A673 (cell line): ENCODE results near the gene RIMS1. TPM values are rescaled to one million over a fixed set of nuclear protein-coding genes. Genes with fewer than 3 reads are reported as not detected.

Experiments
- BruUV-seq: library from RNA; stranded (reverse); fragments of 400-500 nt; replicated peaks from 2 replicates; lab custom pipeline; 2021; lab: Mats Ljungman, UMichigan
- CTCF ChIA-PET: fragments of 300-600 bp; sonication (Branson Sonifier 250); formaldehyde crosslinking; loops from one replicate; lab custom pipeline; 2022; ENCODE audit warnings: antibody characterized with exemption; lab: Charles Lee
- POLR2A ChIA-PET: fragments of 300-600 bp; sonication (Branson Sonifier 250); formaldehyde crosslinking; loops from one replicate; lab custom pipeline; 2022; ENCODE audit warnings: antibody characterized with exemption; ENCODE audit not compliant: low non-redundant PET; lab: Charles Lee
- DNase-seq: peaks from one replicate; pipeline ENCODE4 v3.0.0-alpha.2; 2015; ENCODE audit warnings: low spot score
- H3K27ac ChIP-seq: fragments of 200-600 bp; sonication (generic); 2 replicates; pipeline ENCODE4 v1.5.1; 2016; ENCODE audit warnings: mixed run types, low read depth, mild to moderate bottlenecking, mixed read lengths, antibody characterized with exemption, low read length; ENCODE audit not compliant: poor library complexity, severe bottlenecking
- H3K27me3 ChIP-seq: fragments of 200-600 bp; sonication (generic); replicated peaks from 2 replicates; pipeline ENCODE4 v1.6.1; 2017; ENCODE audit warnings: mixed run types, low read depth, mild to moderate bottlenecking, mixed read lengths, antibody characterized with exemption, low read length; ENCODE audit not compliant: insufficient read depth, poor library complexity
- H3K36me3 ChIP-seq: fragments of 200-600 bp; sonication (generic); 2 replicates; pipeline ENCODE4 v1.6.1; 2016; ENCODE audit warnings: mixed run types, mild to moderate bottlenecking, mixed read lengths, antibody characterized with exemption, low read length; ENCODE audit not compliant: insufficient read depth, poor library complexity, severe bottlenecking
- H3K4me1 ChIP-seq: fragments of 200-600 bp; sonication (generic); 2 replicates; pipeline ENCODE4 v1.6.1; 2017; ENCODE audit warnings: mixed run types, mild to moderate bottlenecking, mixed read lengths, antibody characterized with exemption, low read length; ENCODE audit not compliant: insufficient read depth, poor library complexity, severe bottlenecking
- H3K4me3 ChIP-seq: fragments of 200-600 bp; sonication (generic); 2 replicates; pipeline ENCODE4 v1.5.1; 2016; ENCODE audit warnings: low read depth, mixed run types, mild to moderate bottlenecking, mixed read lengths, low read length; ENCODE audit not compliant: poor library complexity, severe bottlenecking
- H3K9me3 ChIP-seq: fragments of 200-600 bp; sonication (generic); 2 replicates; pipeline ENCODE4 v1.6.1; 2016; ENCODE audit warnings: mixed run types, low read depth, mild to moderate bottlenecking, mixed read lengths, antibody characterized with exemption, low read length; ENCODE audit not compliant: poor library complexity, severe bottlenecking
- EZH2 ChIP-seq: fragments of 200-600 bp; sonication (generic); IDR thresholded peaks from 2 replicates; pipeline ENCODE4 v1.6.1; 2017; ENCODE audit warnings: borderline replicate concordance, low read depth, mild to moderate bottlenecking, mixed read lengths, antibody characterized with exemption, low read length; ENCODE audit not compliant: poor library complexity, severe bottlenecking
- intact Hi-C: fragments of 100-400 bp; cut with micrococcal nuclease; formaldehyde crosslinking; loops from one replicate; pipeline ENCODE4 v1.10.0; 2022; ENCODE audit not compliant: unreplicated experiment
- total RNA-seq: library from RNA; stranded (reverse); gene quantifications from 2 replicates; pipeline ENCODE4 v1.2.3, GENCODE V29; 2021
- TF ChIP-seq, protein P1 (sequence below): fragments of 300-800, 200-600 bp; sonication (generic); conservative IDR thresholded peaks from 2 replicates; pipeline ENCODE4 v1.5.1; 2017; ENCODE audit warnings: low read depth, mild to moderate bottlenecking, antibody characterized with exemption, low read length, moderate library complexity, mixed read lengths

RIMS1 gene
- total RNA-seq, 1 experiment from 2014 or later, result 1.3 TPM

DNA sequence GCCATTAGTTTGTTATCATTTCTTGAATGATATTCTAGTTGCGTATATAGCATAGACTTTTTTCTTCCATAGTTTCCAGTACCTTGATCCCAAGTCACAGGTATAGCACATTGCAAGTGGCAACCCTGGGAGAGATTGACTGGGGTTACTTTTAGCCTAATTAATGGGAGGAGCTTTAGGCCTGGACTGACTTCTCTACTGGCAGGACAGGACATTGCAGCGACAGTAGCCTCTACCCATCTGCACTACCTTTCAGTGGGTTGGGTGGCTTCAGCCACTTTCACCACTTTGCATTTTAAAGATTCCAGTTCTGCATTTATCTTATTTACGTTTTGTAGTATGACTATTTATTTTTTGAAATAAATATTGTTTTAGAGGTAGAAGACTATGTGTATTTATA is 320.3 kb downstream of the RIMS1 start:
- TF ChIP-seq, protein P1, sequence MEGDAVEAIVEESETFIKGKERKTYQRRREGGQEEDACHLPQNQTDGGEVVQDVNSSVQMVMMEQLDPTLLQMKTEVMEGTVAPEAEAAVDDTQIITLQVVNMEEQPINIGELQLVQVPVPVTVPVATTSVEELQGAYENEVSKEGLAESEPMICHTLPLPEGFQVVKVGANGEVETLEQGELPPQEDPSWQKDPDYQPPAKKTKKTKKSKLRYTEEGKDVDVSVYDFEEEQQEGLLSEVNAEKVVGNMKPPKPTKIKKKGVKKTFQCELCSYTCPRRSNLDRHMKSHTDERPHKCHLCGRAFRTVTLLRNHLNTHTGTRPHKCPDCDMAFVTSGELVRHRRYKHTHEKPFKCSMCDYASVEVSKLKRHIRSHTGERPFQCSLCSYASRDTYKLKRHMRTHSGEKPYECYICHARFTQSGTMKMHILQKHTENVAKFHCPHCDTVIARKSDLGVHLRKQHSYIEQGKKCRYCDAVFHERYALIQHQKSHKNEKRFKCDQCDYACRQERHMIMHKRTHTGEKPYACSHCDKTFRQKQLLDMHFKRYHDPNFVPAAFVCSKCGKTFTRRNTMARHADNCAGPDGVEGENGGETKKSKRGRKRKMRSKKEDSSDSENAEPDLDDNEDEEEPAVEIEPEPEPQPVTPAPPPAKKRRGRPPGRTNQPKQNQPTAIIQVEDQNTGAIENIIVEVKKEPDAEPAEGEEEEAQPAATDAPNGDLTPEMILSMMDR, result no peak
- TF ChIP-seq EZH2, result no peak
- no peak overlapping the region for H3K4me3 ChIP-seq
- BruUV-seq, result no TSS peak
- POLR2A ChIA-PET, result no interaction called here
- no peak for DNase-seq
- no peaks in the 10 kb centered on the region for H3K27me3 ChIP-seq
- no peaks in the 10 kb centered on the region for H3K36me3 ChIP-seq
- no peaks in the 10 kb centered on the region for H3K9me3 ChIP-seq
- H3K4me1 ChIP-seq, result peaks cover 7% of the 10 kb centered on the region
- CTCF ChIA-PET, result no interaction called here
- no peak overlapping the region for H3K27ac ChIP-seq
- intact Hi-C loops, result no loop called here

DNA sequence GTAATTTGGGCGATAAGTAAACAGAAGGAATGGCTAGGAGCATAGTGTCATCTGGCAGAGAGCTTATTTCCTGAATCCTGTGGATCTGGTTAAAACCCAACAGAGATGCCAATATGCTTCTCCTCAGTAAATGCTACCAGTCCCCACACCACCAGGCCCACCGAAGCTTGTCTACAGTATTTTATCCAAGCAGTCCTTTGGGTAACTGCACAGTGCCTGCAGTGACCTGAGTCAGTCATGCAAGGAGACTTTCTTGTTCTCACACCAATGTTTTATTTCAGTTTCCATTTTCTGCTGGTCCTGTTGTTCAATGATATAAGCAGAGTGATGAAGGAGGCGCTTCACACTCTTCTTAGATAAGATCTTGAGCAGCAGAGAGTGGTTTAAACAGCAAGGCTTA is 326.3 kb downstream of the RIMS1 start:
- no peak overlapping the region for H3K27ac ChIP-seq
- ChIA-PET POLR2A (no interaction called here), CTCF (no interaction called here)
- H3K9me3 ChIP-seq, result no peaks in the 10 kb centered on the region
- no TSS peak for BruUV-seq
- no peak for TF ChIP-seq EZH2
- TF ChIP-seq, protein P1, result no peak
- H3K27me3 ChIP-seq, result no peaks in the 10 kb centered on the region
- H3K4me3 ChIP-seq, result no peak overlapping the region
- H3K4me1 ChIP-seq, result no peaks in the 10 kb centered on the region
- intact Hi-C loops, result no loop called here
- DNase-seq, result no peak
- no peaks in the 10 kb centered on the region for H3K36me3 ChIP-seq

DNA sequence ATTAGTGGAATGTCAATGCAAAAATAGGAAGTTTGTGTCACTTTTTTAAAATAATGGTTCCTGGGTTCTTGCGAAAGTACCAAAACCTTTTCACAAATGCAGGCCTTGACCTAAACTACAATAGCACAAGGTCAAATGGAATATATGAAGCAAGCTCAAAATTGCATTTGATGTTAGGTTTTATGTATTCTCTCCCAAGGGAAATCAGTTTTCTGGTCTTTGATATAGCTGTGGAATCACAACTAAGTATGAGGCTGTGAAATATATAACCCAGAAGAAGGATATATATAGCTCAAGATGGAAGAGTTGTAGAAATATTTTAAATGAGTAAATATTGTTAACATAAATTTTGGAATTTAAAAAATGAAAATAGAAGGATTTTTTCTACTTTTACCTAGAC is 327.3 kb downstream of the RIMS1 start:
- no TSS peak for BruUV-seq
- TF ChIP-seq, protein P1, result no peak
- no peak for TF ChIP-seq EZH2
- Histone ChIP-seq H3K4me1 (no peaks in the 10 kb centered on the region), H3K9me3 (no peaks in the 10 kb centered on the region), H3K4me3 (no peak overlapping the region), H3K27me3 (no peaks in the 10 kb centered on the region), H3K36me3 (no peaks in the 10 kb centered on the region), H3K27ac (no peak overlapping the region)
- no peak for DNase-seq
- intact Hi-C loops, result no loop called here
- CTCF ChIA-PET, result no interaction called here
- POLR2A ChIA-PET, result no interaction called here
